GM12872 (cell line): ENCODE data around the gene MYBBP1A.

Experiments
- CTCF ChIP-seq: IDR thresholded peaks from 3 replicates; pipeline ENCODE4 v1.5.1; 2011; ENCODE audit warnings: low read depth, mild to moderate bottlenecking, low read length, moderate library complexity; ENCODE audit not compliant: insufficient read depth

Gene MYBBP1A

GRCh38 chr17:4573115-4573514 is 17.9 kb upstream of the MYBBP1A start:
- no peak for TF ChIP-seq CTCF

- no peak for TF ChIP-seq CTCF
Observed at GRCh38 chr17:4572131-4572530, 16.9 kb upstream of the MYBBP1A start.

- TF ChIP-seq CTCF = no peak
Observed at GRCh38 chr17:4569591-4569990, 14.4 kb upstream of the MYBBP1A start.

DNA sequence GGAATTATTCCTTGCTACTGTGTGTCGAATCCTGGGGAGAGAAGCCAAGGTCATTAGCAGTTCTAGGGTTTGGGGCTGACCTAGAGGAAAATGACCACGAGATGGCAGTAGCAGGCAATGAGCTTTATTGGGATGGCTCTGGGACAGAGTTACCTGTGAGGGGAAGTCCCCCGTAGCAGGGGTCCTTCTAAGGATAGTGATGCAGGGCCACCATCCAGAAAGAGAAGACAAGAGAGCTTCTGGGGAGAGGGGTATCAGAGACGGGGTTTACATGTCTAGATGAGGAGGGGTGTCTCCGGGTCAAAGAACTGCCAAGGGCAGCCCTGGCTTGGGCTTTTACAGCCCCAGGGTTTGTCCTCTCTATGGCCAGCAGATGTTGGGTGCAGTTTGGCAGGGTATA is 11.6 kb upstream of the MYBBP1A start:
- TF ChIP-seq CTCF = peak; percentile 82

DNA sequence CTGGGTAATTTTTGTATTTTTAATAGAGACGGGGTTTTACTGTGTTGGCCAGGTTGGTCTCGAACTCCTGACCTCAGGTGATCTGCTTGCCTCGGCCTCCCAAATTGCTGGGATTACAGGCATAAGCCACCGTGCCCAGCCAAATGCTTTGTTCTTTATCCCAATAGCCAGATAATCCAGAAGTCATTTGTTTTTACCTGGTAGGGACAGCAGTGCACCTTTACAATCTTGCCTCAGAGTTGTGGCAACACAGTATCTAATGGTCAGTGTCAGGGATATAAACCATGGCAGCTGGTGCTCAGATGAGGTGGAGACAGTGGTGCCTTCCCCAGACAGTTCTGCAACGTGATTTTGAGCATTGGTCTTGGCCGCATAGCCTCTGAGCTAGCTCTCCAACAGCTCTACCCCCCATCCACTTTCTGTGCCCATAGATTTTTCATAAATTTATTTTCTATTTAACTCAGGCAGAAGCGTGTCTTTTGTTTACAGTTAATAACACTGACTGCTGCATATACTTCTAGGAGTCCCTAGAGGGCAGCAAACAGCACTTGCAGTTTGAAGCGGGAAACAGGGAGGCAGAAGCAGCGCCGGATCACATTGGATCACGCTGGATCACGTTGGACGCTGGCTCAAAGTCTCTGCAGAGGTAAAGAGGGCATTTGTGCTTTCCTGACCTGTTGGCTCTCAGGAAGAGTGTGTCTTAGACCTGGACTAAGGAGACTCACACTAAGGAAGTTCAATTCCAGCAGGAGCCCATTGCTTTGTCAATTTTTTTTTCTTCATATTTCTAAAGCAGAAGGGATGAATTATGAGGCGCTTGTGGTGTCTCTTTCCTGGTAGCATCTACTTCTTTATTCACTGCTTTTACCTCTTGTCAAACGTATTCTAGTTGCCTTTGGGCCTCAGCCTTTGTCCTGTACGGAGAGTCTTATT is 10.3 kb upstream of the MYBBP1A start:
- TF ChIP-seq CTCF = peak; percentile 88

DNA sequence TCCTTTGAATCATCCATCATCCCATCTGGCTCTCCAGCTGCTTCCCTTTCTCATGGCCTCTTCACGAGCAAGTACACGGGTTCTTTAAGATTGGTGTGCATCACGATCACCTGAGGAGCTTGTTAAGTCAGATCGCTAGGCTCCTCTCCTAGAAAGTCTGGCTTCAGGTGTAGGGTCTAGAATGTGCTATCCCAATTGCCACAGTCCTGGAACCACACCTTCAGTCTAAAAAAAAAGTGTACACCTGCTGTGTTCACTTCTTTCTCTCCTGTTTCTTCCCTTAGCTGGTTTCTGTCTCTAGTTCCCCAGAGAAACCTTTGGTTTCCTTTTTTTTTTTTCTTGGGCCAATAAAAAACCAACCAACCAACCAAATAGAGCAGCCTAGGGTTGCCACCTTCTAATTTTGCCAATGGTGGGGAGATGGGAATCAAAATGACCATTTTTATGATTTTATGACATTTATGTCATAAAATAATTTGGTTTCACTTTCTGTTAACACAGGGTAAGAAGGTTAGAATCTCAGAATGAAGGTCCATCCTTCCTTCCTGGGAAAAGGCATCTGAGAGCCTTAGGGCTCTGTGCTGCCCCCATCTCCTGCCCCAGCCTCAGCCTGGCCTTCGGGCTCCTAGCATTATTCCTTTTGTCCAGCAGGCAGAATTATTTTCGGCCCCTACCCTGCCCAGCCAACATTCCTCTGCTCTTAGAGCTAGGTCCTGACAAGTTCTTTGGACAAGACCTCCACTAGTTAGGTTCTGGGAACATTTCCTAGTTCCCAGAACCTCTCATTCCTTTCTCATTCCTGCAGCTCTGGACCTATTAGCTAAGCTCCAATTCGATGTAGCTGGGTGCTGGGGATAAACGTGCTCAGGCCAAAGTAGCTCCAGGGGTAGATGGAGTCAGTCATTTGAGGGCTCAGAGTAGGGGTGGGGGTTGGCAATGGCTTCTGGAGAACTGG is 7.1 kb upstream of the MYBBP1A start:
- TF ChIP-seq CTCF = no peak

DNA sequence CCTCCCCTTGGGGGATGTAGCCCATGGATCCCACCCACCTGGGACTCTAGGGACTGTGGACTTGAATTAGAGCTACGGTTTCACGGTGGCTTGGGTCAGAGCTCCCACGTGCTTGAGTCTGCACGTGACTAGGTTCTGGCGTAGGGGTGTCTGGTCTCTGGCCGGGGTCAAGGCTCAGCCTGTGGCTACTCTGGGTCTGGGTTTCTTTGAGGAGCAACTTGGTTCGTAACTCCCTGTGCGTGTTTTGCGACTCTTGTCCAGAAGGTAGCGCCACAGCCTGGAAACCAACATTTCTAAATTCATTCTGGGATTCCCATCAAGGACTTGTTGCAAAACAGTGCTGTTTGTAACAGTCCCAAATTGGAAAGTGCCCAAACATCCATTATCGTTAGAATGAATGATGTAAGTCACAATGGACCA is 5.7 kb upstream of the MYBBP1A start:
- TF ChIP-seq CTCF = 0 out of 3 replicates have a peak, but pooled peaks have one; percentile 2
